ENCODE data around the gene ADAMTS14. TPM values are rescaled to one million over a fixed set of nuclear protein-coding genes. Genes with fewer than 3 reads are reported as not detected.

ADAMTS14 gene
- total RNA-seq, 2 experiments from 2014 or later: not detected

DNA sequence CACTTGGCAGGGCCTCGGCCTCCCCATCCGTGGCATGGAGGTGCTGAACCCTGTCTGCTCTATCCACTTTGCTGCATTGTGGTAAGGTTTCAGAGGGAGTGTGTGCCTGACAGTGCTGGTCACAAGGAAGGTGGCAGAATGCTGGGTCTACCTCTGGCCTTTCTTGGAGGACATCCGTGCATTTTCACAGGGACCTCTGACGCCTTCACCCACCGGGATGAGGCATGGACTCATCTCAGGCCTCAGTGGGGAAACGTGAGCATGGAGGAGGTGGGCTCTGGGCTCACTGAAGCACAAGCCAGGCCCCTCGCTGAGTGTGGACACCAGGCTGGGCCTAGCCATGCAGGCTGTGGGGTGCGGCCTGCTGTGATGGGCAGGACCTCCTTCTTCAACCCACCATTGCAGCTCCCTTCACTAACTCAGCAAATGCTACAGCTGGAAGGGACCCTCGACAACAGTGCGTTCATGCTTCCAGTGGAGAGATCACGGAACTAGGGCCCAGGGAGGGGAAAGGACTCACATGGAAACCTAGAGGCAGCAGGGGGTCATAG, 104.2 kb downstream of the ADAMTS14 start:
- Mint-ChIP-seq H3K27me3 (peaks cover 2% of the 10 kb centered on the region), H3K27ac (no peak overlapping the region), H3K4me3 (no peak overlapping the region), H3K36me3 (no peaks in the 10 kb centered on the region), H3K9me3 (no peaks in the 10 kb centered on the region), H3K4me1 (no peaks in the 10 kb centered on the region)
- ATAC-seq (ENCODE audit: low read depth) (no peak), DNase-seq (no peak)
- POLR2A ChIA-PET: no interaction called here

DNA sequence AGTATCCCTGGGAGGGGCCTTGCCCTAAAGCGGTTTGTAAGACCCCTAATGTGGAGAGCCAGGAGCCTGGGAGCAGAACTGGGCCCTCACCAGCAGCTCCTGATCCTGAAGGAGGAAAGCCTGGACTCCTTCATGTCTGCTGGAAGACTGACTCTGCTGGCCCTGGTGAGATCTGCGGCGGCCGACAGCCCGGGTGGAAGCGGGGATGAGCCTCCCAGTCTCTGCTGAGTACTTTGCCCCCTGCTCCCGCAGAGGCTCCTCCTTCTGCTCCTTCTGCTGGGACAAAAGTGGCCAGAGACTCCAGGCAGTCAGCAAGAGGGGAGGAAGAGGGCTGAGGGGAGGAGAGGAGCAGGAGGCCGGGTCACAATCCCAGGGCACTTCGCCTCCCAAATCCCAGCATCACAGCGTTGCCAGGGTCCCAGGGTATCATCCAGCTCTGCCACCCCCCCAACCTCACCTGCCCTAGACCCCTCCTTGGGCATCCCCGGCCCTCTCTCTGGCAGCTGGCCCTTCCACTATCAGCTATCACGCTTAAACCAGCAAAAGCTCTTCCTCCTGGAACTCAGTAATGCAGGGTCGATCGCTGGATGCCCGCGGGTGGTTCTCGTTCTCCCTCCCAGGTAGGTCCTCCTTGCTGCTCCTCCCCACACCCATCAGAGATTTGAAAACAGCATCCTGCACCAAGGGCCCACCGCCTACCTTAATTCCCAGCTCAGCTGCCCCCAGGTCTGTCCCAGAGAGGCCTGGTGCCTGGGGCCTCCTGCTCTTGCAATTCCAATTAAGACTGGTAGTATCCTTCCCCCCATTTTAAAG, 105.0 kb downstream of the ADAMTS14 start:
- Mint-ChIP-seq H3K27me3 (peaks cover 2% of the 10 kb centered on the region), H3K36me3 (no peaks in the 10 kb centered on the region), H3K4me3 (no peak overlapping the region), H3K9me3 (no peaks in the 10 kb centered on the region), H3K4me1 (no peaks in the 10 kb centered on the region), H3K27ac (no peak overlapping the region)
- DNase-seq (no peak), ATAC-seq (ENCODE audit: low read depth) (no peak)
- POLR2A ChIA-PET: no interaction called here

DNA sequence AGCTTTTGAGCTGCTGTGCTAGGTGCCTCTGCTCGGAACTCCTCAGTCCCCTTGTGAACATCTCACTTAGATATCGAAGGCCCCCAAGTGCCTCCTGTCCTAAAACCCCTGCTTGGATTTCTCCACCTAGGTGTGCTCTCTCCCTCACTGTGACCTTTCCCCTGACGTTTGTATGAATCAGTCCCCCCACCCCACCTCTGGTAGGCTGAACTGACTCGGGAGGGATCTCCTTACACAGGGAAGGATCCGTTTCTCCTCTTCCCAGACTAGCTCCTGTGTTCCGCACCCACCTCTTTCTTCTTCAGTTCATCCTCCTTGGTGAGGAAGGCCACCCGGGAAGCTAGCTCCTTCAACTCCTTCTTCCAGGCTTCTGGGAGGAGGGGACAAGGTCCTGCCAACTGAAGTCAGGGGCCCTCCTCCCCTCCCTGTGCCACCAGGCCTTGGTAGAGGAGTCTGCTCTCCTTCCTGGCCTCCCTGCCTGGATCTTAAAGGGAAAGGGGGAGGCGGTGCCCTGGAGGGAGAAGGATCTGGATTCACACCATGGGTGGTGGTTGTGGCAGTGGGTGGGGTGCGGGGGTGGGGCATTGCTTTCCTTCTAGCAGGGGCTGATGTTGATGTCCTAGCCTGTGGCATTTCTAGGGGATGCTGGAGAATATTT, 106.1 kb downstream of the ADAMTS14 start:
- Mint-ChIP-seq H3K4me1 (peaks cover 2% of the 10 kb centered on the region), H3K27ac (no peak overlapping the region), H3K4me3 (no peak overlapping the region), H3K27me3 (peaks cover 7% of the 10 kb centered on the region), H3K9me3 (no peaks in the 10 kb centered on the region), H3K36me3 (no peaks in the 10 kb centered on the region)
- no peak for DNase-seq
- POLR2A ChIA-PET: no interaction called here
- ATAC-seq (ENCODE audit: low read depth): no peak

DNA sequence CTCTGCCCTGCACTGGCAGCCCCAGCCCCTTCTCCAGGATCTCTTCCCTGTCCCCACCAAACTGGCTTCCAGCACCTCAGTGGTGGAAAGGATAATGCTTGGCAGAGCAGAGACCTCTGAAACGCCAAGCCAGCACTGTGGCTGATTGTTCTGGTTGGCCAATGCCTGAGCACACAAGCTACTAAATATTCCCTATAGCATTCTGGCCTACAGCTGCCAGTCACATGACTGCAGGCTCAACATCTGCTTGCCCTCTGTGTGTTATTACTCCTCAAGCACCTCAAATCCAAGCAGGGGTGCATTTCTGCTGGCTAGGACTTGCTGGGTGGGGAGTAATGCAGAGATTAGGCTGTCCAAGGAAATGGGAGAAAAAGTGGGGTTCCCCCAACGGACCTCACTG, 106.8 kb downstream of the ADAMTS14 start:
- no peaks in the 10 kb centered on the region for H3K36me3 Mint-ChIP-seq
- peaks cover 8% of the 10 kb centered on the region for H3K27me3 Mint-ChIP-seq
- H3K4me3 Mint-ChIP-seq: no peak overlapping the region
- no peaks in the 10 kb centered on the region for H3K9me3 Mint-ChIP-seq
- H3K27ac Mint-ChIP-seq: no peak overlapping the region
- ATAC-seq (ENCODE audit: low read depth): no peak
- peaks cover 2% of the 10 kb centered on the region for H3K4me1 Mint-ChIP-seq
- DNase-seq: no peak
- POLR2A ChIA-PET: no interaction called here

DNA sequence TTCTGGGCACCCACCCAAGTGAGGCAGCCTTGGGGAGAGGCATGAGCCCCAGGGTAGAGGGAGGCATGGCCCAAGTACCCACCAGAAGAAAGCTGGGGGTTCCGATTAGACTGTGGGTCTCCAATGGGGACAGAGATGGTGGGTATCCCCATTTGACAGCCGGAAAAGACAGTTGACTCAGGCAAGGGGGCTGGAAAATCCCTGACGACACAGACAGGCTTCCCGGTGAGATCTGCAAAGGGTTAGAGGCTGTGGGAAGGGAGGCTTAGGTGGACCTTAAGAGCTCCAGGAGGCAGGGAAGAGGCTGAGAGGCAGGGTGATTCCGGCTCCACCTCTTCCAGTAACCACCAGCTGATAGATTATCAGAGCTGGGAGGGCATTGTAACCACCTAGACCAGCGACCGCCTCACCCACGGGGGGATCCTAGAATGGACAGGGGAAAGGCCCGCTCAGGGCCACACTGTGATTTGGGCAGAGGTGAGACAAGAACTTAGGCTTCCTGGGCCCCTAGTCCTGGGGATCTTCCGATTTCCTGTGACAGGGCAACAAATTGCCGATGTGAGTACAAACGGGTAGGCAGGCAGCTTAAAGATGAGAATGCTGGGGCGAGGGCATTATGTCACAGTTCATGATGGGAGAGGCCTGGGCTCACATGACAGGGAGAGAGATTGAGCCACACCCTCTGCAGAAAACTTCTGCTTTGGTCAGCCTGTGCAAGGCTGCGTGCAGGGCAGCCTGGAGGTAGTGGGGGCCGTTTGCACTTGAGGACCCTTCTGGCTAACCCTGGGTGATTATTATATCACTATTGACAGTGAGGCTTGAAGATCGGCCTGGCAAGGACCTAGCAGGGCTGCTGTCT, 107.4 kb downstream of the ADAMTS14 start:
- ATAC-seq (ENCODE audit: low read depth) (no peak), DNase-seq (no peak)
- H3K4me3 Mint-ChIP-seq: no peak overlapping the region
- no peak overlapping the region for H3K27ac Mint-ChIP-seq
- H3K27me3 Mint-ChIP-seq: peaks cover 8% of the 10 kb centered on the region
- no peaks in the 10 kb centered on the region for H3K36me3 Mint-ChIP-seq
- peaks cover 7% of the 10 kb centered on the region for H3K4me1 Mint-ChIP-seq
- POLR2A ChIA-PET: no interaction called here
- no peaks in the 10 kb centered on the region for H3K9me3 Mint-ChIP-seq

DNA sequence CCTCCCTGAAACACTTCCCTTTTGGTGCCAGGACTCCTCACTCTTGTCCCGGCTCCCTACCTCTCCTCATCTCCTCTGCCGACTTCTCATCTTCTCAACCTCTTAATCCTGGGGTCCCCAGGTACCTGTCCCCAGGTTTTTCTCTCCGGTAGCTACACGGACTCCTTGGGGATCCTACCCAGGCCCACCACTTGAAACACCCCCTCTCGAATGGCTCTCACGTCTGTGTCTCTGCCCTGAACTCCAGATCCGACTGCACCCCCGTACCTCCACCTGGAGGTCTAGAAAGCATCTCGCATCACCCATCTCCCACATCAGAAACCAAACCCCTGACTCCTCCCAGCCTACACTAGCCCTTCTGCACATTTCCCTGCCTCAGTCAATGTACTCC, 108.1 kb downstream of the ADAMTS14 start:
- Mint-ChIP-seq H3K27me3 (peaks cover 8% of the 10 kb centered on the region), H3K27ac (no peak overlapping the region), H3K9me3 (no peaks in the 10 kb centered on the region), H3K4me3 (no peak overlapping the region), H3K36me3 (no peaks in the 10 kb centered on the region), H3K4me1 (peaks cover 12% of the 10 kb centered on the region)
- POLR2A ChIA-PET: no interaction called here
- DNase-seq: no peak
- no peak for ATAC-seq (ENCODE audit: low read depth)

DNA sequence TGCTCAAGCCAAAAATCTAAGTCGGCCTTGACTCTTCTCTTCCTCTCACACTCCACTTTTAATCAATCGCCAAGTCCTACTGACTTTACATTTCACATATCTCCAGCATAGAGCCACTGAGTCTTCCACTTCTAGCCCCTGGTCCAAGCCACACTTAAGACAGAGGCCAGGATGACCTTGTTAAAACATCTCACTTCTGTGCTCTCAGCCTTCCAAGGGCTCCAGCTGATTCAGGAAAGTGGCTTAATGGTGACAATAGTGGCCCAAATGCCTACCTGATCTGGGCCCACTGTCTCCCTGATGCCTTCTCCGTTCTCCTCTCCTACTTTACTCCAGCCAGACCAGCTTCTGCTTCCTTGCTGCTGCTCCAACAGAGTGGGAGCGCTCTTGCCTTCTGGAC, 108.5 kb downstream of the ADAMTS14 start:
- ATAC-seq (ENCODE audit: low read depth): no peak
- Mint-ChIP-seq H3K4me3 (no peak overlapping the region), H3K4me1 (peaks cover 14% of the 10 kb centered on the region), H3K27me3 (peaks cover 8% of the 10 kb centered on the region), H3K9me3 (no peaks in the 10 kb centered on the region), H3K27ac (no peak overlapping the region), H3K36me3 (no peaks in the 10 kb centered on the region)
- POLR2A ChIA-PET: no interaction called here
- DNase-seq: no peak

DNA sequence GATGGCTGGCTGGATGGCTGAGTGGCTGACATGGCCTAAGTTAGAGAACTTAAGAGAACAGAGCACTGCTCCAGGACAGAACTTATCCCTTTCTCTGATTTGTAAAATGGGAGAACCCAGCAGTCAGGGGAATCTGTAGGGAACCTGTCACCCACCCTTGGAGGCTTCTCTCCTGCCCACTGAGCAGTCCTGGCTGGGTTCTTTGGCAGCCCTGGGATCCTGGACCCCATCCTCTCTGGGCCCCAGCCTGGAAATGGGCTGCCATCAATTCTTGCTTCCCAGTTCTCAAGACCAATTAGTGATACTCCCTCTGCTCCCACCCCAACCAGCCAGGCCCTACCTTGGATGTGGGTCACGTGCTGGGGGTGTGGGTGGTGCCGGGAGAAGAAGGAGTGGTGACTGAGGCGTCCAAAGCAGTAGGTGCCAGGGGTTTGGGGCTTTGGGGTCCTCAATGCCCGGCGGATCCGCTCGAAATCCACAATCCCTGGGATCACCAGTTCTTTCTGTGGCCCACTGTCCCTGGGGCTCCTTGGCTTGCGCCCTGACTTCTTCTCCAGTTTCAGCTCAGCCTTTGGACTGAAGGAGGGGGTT, 109.2 kb downstream of the ADAMTS14 start:
- no peak for ATAC-seq (ENCODE audit: low read depth)
- DNase-seq: no peak
- Mint-ChIP-seq H3K4me3 (no peak overlapping the region), H3K27me3 (peaks cover 8% of the 10 kb centered on the region), H3K4me1 (peaks cover 20% of the 10 kb centered on the region), H3K9me3 (no peaks in the 10 kb centered on the region), H3K36me3 (no peaks in the 10 kb centered on the region), H3K27ac (no peak overlapping the region)
- POLR2A ChIA-PET: no interaction called here

DNA sequence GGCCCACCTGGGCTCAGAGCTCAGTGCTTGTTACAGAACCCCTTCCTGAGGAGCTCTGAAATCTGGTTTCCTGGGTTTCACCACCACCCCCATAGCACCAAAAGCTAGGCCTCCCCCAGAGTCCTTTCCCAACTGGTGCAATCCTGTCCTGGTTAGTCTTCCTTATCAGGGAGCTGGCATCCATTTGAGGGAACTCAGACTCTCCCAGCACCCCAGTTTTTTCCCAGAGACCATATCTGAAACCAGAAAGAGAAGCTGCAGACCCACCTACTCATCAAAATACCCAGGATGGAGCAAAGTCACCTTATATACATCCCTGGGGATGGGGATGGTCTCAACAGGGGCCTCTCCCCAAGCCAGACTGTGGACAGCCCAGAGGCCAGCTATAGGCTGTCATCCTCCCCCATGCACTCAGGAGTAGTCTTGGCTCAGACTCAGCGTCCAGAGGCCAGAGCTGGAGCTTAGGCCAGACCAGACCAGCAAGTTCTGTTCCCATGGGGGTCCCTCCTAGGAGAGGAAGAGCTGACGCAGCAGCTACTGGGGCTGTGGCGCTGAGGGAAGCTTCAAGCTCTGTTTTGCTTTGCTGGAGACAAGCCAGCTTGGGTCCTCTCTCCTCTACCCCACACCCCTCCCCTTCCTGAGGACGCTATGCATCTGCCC, 109.9 kb downstream of the ADAMTS14 start:
- Mint-ChIP-seq H3K4me3 (no peak overlapping the region), H3K9me3 (no peaks in the 10 kb centered on the region), H3K4me1 (peaks cover 25% of the 10 kb centered on the region), H3K27me3 (peaks cover 8% of the 10 kb centered on the region), H3K27ac (no peak overlapping the region), H3K36me3 (no peaks in the 10 kb centered on the region)
- DNase-seq (no peak), ATAC-seq (ENCODE audit: low read depth) (no peak)
- POLR2A ChIA-PET: no interaction called here

DNA sequence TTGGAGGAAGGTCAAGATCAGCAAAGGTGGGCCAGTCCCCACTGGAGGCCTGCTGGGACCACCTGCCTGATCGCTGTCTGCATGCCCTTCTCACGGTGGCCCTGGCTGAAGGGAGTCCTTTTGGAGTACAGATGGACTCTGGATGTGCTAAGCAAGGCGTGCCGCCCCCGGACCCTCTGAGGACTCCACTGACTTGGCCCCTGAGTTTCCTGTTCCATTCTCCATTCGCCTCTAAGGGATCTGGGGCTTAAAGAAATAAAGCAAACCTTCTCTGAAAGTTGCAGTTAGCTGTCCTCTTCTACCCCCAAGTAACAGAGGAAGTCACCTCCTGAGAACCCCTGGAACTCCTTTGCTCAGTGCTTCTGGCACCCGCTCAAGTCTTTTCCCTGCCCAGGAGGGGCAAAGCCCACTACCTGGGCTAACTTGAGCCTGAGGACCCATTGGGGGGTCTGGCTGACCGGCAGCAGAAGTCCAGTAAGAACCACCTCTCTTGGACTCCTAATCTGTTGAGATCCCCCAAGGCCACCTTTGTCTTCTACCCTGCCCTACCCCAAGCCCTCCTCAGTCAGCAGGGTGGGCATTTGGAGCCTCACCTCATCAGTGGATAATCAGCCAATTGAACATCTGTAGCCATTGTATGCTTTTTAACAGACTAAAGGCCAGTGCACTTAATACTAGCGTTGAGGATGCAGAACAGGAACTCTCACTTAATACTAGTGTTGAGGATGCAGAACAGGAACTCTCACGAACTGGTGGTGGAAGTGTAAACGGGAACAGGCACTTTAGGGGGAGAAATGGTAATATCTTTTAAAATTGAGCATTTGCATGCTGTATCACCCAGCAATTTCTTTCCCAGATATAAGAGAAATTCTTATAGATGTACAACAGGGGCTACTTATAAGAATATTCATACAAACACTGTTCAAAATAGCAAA, 110.7 kb downstream of the ADAMTS14 start:
- POLR2A ChIA-PET: no interaction called here
- no peaks in the 10 kb centered on the region for H3K36me3 Mint-ChIP-seq
- H3K4me1 Mint-ChIP-seq: peaks cover 27% of the 10 kb centered on the region
- no peak overlapping the region for H3K4me3 Mint-ChIP-seq
- ATAC-seq (ENCODE audit: low read depth) (no peak), DNase-seq (no peak)
- no peak overlapping the region for H3K27ac Mint-ChIP-seq
- peaks cover 11% of the 10 kb centered on the region for H3K27me3 Mint-ChIP-seq
- H3K9me3 Mint-ChIP-seq: no peaks in the 10 kb centered on the region

DNA sequence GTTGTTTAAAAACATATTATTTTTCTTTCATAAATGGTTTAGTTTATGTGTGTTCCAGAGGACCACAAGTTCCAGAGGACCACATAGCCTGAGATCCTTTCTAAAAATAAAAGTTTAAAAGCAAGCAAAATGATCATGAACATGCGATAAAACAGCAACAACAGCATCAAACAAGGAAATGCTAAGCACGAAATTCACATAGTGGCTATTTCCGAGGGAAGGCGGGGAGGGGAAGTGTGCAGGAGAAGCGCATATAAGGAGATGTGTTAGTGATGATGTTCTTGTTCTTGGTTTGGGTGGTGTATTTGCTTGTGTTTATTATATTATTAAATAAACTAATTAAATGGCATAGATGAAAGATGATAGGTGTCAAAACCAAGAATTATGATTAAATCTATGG, 111.7 kb downstream of the ADAMTS14 start:
- Mint-ChIP-seq H3K9me3 (no peaks in the 10 kb centered on the region), H3K27me3 (peaks cover 19% of the 10 kb centered on the region), H3K4me3 (no peak overlapping the region), H3K27ac (no peak overlapping the region), H3K36me3 (no peaks in the 10 kb centered on the region), H3K4me1 (peaks cover 27% of the 10 kb centered on the region)
- DNase-seq: no peak
- ATAC-seq (ENCODE audit: low read depth): no peak
- POLR2A ChIA-PET: no interaction called here

DNA sequence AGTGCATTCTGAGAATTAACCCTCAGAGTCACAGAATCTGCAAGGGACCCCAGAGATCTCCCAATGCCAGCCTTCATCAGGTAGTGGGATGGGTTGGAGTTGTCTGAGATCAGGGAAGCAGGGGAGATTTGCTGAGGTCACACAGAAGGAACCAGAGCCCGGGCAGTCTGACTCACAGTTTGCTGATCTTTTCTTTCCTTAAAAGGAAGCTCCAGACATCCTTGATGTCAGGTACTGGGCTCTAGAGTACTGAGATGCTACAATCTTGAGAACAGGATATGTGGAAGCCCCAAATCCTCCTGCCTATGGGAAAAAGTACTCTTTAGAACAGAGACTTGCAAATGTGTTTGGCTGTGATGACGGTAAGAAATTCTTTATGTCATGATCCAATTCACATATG, 112.2 kb downstream of the ADAMTS14 start:
- DNase-seq (no peak), ATAC-seq (ENCODE audit: low read depth) (no peak)
- no peak overlapping the region for H3K4me3 Mint-ChIP-seq
- no peaks in the 10 kb centered on the region for H3K9me3 Mint-ChIP-seq
- POLR2A ChIA-PET: no interaction called here
- H3K27me3 Mint-ChIP-seq: peaks cover 24% of the 10 kb centered on the region
- H3K36me3 Mint-ChIP-seq: no peaks in the 10 kb centered on the region
- peaks cover 27% of the 10 kb centered on the region for H3K4me1 Mint-ChIP-seq
- H3K27ac Mint-ChIP-seq: no peak overlapping the region
